Measurements from ENCODE around the gene DNAH3. TPM values are rescaled to one million over a fixed set of nuclear protein-coding genes. Genes with fewer than 3 reads are reported as not detected.
"Not testable (repeated sequence)": the region's sequence is repeated elsewhere in the genome, so short reads cannot be mapped to it uniquely, and the experiment has no call there.

Gene DNAH3
- total RNA-seq, 1 experiment from 2014 or later = 0.24 TPM

GRCh38 chr16:21056396-21056795 lies 94.2 kb downstream of the DNAH3 start:
- H3K9ac ChIP-seq (ENCODE audit: extremely low read depth, insufficient read length, low read length) = no peak overlapping the region
- H2AFZ ChIP-seq (ENCODE audit: low read length) = no peak overlapping the region
- H3K79me1 ChIP-seq (ENCODE audit: insufficient read depth, low read depth, low read length, poor library complexity, severe bottlenecking) = no peaks in the 10 kb centered on the region
- H4K20me1 ChIP-seq (ENCODE audit: control insufficient read depth, insufficient read depth, insufficient read length) = no peaks in the 10 kb centered on the region
- no peak overlapping the region for H3K4ac ChIP-seq (ENCODE audit: low read depth, low read length)
- H3K36me3 Mint-ChIP-seq (ENCODE audit: insufficient read depth in 1 of 3, low read depth in 3 of 3) = no peaks in the 10 kb centered on the region
- H3K27me3 Mint-ChIP-seq (ENCODE audit: low read depth) = peaks cover 6% of the 10 kb centered on the region
- no peaks in the 10 kb centered on the region for H3K79me2 ChIP-seq (ENCODE audit: insufficient read depth, low read length)
- no peaks in the 10 kb centered on the region for H3K4me1 Mint-ChIP-seq
- H3K4me3 Mint-ChIP-seq = no peak overlapping the region
- no peak overlapping the region for H4K5ac ChIP-seq (ENCODE audit: insufficient read length, low read depth, low read length)
- H3K9me3 ChIP-seq (ENCODE audit: control insufficient read depth, low read depth, low read length) = no peaks in the 10 kb centered on the region
- no peak for DNase-seq
- H2BK120ac ChIP-seq (ENCODE audit: low read depth, low read length, poor library complexity, severe bottlenecking) = no peak overlapping the region
- no peak overlapping the region for H4K91ac ChIP-seq (ENCODE audit: insufficient read length, low read depth, low read length)
- H2BK15ac ChIP-seq (ENCODE audit: low read depth, low read length) = no peak overlapping the region
- H3K14ac ChIP-seq (ENCODE audit: insufficient read depth, low read length) = no peak overlapping the region
- no peak overlapping the region for H2BK12ac ChIP-seq (ENCODE audit: insufficient read length, low read depth, low read length)
- H2BK5ac ChIP-seq (ENCODE audit: insufficient read length, low read length) = no peak overlapping the region
- WGBS (ENCODE audit: extremely low coverage, insufficient read length, low lambda C conversion rate) = no CpG with 5 or more reads among the region's 3 CpGs
- H2AK5ac ChIP-seq (ENCODE audit: insufficient read length, low read length) = no peak overlapping the region
- no peaks in the 10 kb centered on the region for H3K23me2 ChIP-seq (ENCODE audit: insufficient read length, low read depth, low read length, poor library complexity, severe bottlenecking)
- no peak overlapping the region for H4K8ac ChIP-seq (replicated peaks; ENCODE audit: insufficient read length, low read depth, low read length)
- H3K27ac ChIP-seq (ENCODE audit: insufficient read length, low read depth, low read length) = no peak overlapping the region
- no peak overlapping the region for H3K4me2 ChIP-seq (ENCODE audit: insufficient read depth, insufficient read length, low read length)
- H3K27me3 ChIP-seq (ENCODE audit: insufficient read depth, low read length) = no peaks in the 10 kb centered on the region
- TF ChIP-seq CTCF (conservative IDR thresholded peaks at IDR 0.05) = no peak
- H3T11ph ChIP-seq (ENCODE audit: low read length) = no peak overlapping the region
- no peaks in the 10 kb centered on the region for H3K4me1 ChIP-seq (ENCODE audit: insufficient read depth, low read length)
- H3K9me3 Mint-ChIP-seq = no peaks in the 10 kb centered on the region
- no peak overlapping the region for H3K27ac Mint-ChIP-seq
- no peak overlapping the region for H2BK20ac ChIP-seq (ENCODE audit: low read depth, low read length, poor library complexity, severe bottlenecking)
- H3K56ac ChIP-seq (ENCODE audit: insufficient read length, low read depth, low read length) = no peak overlapping the region
- no peak overlapping the region for H3K23ac ChIP-seq (ENCODE audit: insufficient read length, low read depth, low read length)
- H3K18ac ChIP-seq (ENCODE audit: insufficient read length, low read depth, low read length) = no peak overlapping the region

- H3K27me3 ChIP-seq (ENCODE audit: insufficient read depth, low read length); H3K9me3 Mint-ChIP-seq; H3K14ac ChIP-seq (ENCODE audit: insufficient read depth, low read length); H3K9ac ChIP-seq (ENCODE audit: extremely low read depth, insufficient read length, low read length); H3K18ac ChIP-seq (ENCODE audit: insufficient read length, low read depth, low read length); H2AFZ ChIP-seq (ENCODE audit: low read length); H3K23me2 ChIP-seq (ENCODE audit: insufficient read length, low read depth, low read length, poor library complexity, severe bottlenecking); H3K27ac ChIP-seq (ENCODE audit: insufficient read length, low read depth, low read length); H3T11ph ChIP-seq (ENCODE audit: low read length); H2BK20ac ChIP-seq (ENCODE audit: low read depth, low read length, poor library complexity, severe bottlenecking); H3K27ac Mint-ChIP-seq; H3K4me2 ChIP-seq (ENCODE audit: insufficient read depth, insufficient read length, low read length); H4K20me1 ChIP-seq (ENCODE audit: control insufficient read depth, insufficient read depth, insufficient read length); H4K5ac ChIP-seq (ENCODE audit: insufficient read length, low read depth, low read length); H2BK5ac ChIP-seq (ENCODE audit: insufficient read length, low read length); H3K23ac ChIP-seq (ENCODE audit: insufficient read length, low read depth, low read length); H3K4me1 ChIP-seq (ENCODE audit: insufficient read depth, low read length); H3K36me3 Mint-ChIP-seq (ENCODE audit: insufficient read depth in 1 of 3, low read depth in 3 of 3); H3K27me3 Mint-ChIP-seq (ENCODE audit: low read depth); H4K91ac ChIP-seq (ENCODE audit: insufficient read length, low read depth, low read length); H2BK12ac ChIP-seq (ENCODE audit: insufficient read length, low read depth, low read length); H3K79me2 ChIP-seq (ENCODE audit: insufficient read depth, low read length); H2BK15ac ChIP-seq (ENCODE audit: low read depth, low read length); H2AK5ac ChIP-seq (ENCODE audit: insufficient read length, low read length); DNase-seq; H3K56ac ChIP-seq (ENCODE audit: insufficient read length, low read depth, low read length); H3K9me3 ChIP-seq (ENCODE audit: control insufficient read depth, low read depth, low read length); H3K4ac ChIP-seq (ENCODE audit: low read depth, low read length); H4K8ac ChIP-seq (replicated peaks; ENCODE audit: insufficient read length, low read depth, low read length); H2BK120ac ChIP-seq (ENCODE audit: low read depth, low read length, poor library complexity, severe bottlenecking); H3K4me1 Mint-ChIP-seq; H3K4me3 Mint-ChIP-seq; H3K79me1 ChIP-seq (ENCODE audit: insufficient read depth, low read depth, low read length, poor library complexity, severe bottlenecking): not testable (repeated sequence)
- no CpG with 5 or more reads among the region's 4 CpGs for WGBS (ENCODE audit: extremely low coverage, insufficient read length, low lambda C conversion rate)
Measured at GRCh38 chr16:21055738-21056137, 94.9 kb downstream of the DNAH3 start.

Data from H9 (cell line).